B cell (primary cell): Measurements from ENCODE around the gene RNF187. TPM values are rescaled to one million over a fixed set of nuclear protein-coding genes. Genes with fewer than 3 reads are reported as not detected.

Experiments used
- ATAC-seq: fragments of 200-7000 bp; cut with Tn5 transposase; one replicate; pipeline ENCODE4 v1.10.0; 2021; ENCODE audit warnings: low read depth, mild to moderate bottlenecking, moderate number of reproducible peaks, moderate library complexity
- CTCF ChIA-PET: fragments of 350-600 bp; sonication (Branson Sonifier 250); formaldehyde crosslinking; loops from one replicate; lab custom pipeline; 2021; ENCODE audit warnings: antibody characterized with exemption, inconsistent platforms; lab: Charles Lee
- POLR2A ChIA-PET: fragments of 350-600 bp; sonication (Branson Sonifier 250); formaldehyde crosslinking; loops from one replicate; lab custom pipeline; 2021; ENCODE audit warnings: antibody characterized with exemption; lab: Charles Lee
- DNase-seq: peaks from one replicate; pipeline ENCODE4 v3.0.0; 2013
- H2AFZ ChIP-seq: 2 replicates; pipeline ENCODE4 v1.6.1; 2012; ENCODE audit warnings: mild to moderate bottlenecking, low read depth, low read length; ENCODE audit not compliant: insufficient read depth, poor library complexity, severe bottlenecking
- H3K27ac ChIP-seq, 2 donors: 1 replicate in 1 of 2; 2 replicates in 1 of 2; pipeline ENCODE4 v1.5.1; 2012 to 2013; ENCODE audit warnings: low read length in 2 of 2, mild to moderate bottlenecking in 2 of 2, moderate library complexity in 1 of 2
- H3K27me3 ChIP-seq, 4 experiments: fragments of 200-600 bp in 1 of 4; sonication (generic) in 1 of 4; replicated peaks in 1 of 4; 1 replicate in 2 of 4; 2 replicates in 2 of 4; pipeline versions ENCODE4 v1.6.1 to v1.7.0; 2013 to 2016; ENCODE audit warnings: low read length in 3 of 4, mild to moderate bottlenecking in 2 of 4, mixed read lengths in 1 of 4, moderate library complexity in 1 of 4; ENCODE audit not compliant: insufficient read depth in 4 of 4, control insufficient read depth in 3 of 4; ENCODE audit errors: control extremely low read depth in 1 of 4
- H3K36me3 ChIP-seq, 2 experiments: replicated peaks in 1 of 2; 1 replicate in 1 of 2; 2 replicates in 1 of 2; pipeline versions ENCODE4 v1.6.1 to v1.7.1; 2013; ENCODE audit warnings: low read length in 1 of 2; ENCODE audit not compliant: insufficient read depth in 2 of 2, control insufficient read depth in 1 of 2; ENCODE audit errors: control extremely low read depth in 1 of 2, extremely low read depth in 1 of 2
- H3K4me1 ChIP-seq, 2 donors: fragments of 200-600 bp in 1 of 2; sonication (generic) in 1 of 2; 1 replicate in 1 of 2; 2 replicates in 1 of 2; pipeline versions ENCODE4 v1.5.1 to v1.6.1; 2013 to 2017; ENCODE audit warnings: low read length in 2 of 2; ENCODE audit not compliant: control insufficient read depth in 2 of 2, insufficient read depth in 2 of 2
- H3K4me2 ChIP-seq: replicated peaks from 2 replicates; pipeline ENCODE3; 2012; ENCODE audit warnings: mild to moderate bottlenecking, low read depth, low read length; ENCODE audit not compliant: poor library complexity, severe bottlenecking
- H3K4me3 ChIP-seq, 5 experiments: fragments of 200-600 bp in 1 of 5; sonication (generic) in 1 of 5; 1 replicate in 3 of 5; 2 replicates in 2 of 5; pipeline versions ENCODE4 v1.5.1 to v1.7.0; 2011 to 2016; ENCODE audit warnings: low read length in 4 of 5, mild to moderate bottlenecking in 4 of 5, low read depth in 2 of 5, control low read depth in 1 of 5, moderate library complexity in 1 of 5; ENCODE audit not compliant: insufficient read depth in 1 of 5; ENCODE audit errors: control extremely low read depth in 1 of 5, extremely low read depth in 1 of 5
- H3K79me2 ChIP-seq: fragments of 200-600 bp; sonication (generic); one replicate; pipeline ENCODE4 v1.6.0; 2016; ENCODE audit warnings: low read length; ENCODE audit not compliant: control insufficient read depth, insufficient read depth
- H3K9ac ChIP-seq: fragments of 200-600 bp; sonication (generic); 2 replicates; pipeline ENCODE4 v1.6.1; 2017; ENCODE audit warnings: mild to moderate bottlenecking, low read length, moderate library complexity
- H3K9me3 ChIP-seq, 3 donors: one replicate each; pipeline versions ENCODE4 v1.6.1 to v1.7.1; 2013; ENCODE audit warnings: low read length in 2 of 3; ENCODE audit not compliant: control insufficient read depth in 2 of 3, insufficient read depth in 1 of 3; ENCODE audit errors: control extremely low read depth in 1 of 3
- H4K20me1 ChIP-seq: 2 replicates; pipeline ENCODE4 v1.6.0; 2012; ENCODE audit warnings: mild to moderate bottlenecking, low read length; ENCODE audit not compliant: insufficient read depth, control insufficient read depth, poor library complexity, severe bottlenecking
- H3K27ac Mint-ChIP-seq: one replicate; pipeline ENCODE4 v1.8.0; 2021; ENCODE audit warnings: mixed read lengths
- H3K27me3 Mint-ChIP-seq: one replicate; pipeline ENCODE4 v1.8.0; 2021; ENCODE audit warnings: mixed read lengths
- H3K4me1 Mint-ChIP-seq: one replicate; pipeline ENCODE4 v1.8.0; 2021; ENCODE audit warnings: mixed read lengths
- H3K4me3 Mint-ChIP-seq: one replicate; pipeline ENCODE4 v1.8.0; 2021; ENCODE audit warnings: mixed read lengths
- H3K9me3 Mint-ChIP-seq: one replicate; pipeline ENCODE4 v1.8.0; 2022; ENCODE audit warnings: mixed read lengths; ENCODE audit not compliant: insufficient read depth
- CTCF ChIP-seq: fragments of 200-600 bp; IDR thresholded peaks from one replicate; pipeline ENCODE4 v1.8.0; 2022; ENCODE audit warnings: antibody characterized with exemption, mild to moderate bottlenecking
- EZH2 ChIP-seq: IDR thresholded peaks from 2 replicates; pipeline ENCODE4 v1.6.1; 2012; ENCODE audit warnings: borderline replicate concordance, low read depth, mild to moderate bottlenecking, moderate library complexity, low read length; ENCODE audit not compliant: insufficient read depth, poor library complexity, severe bottlenecking
- WGBS: methylation state at CpG from one replicate; pipeline ENCODE4 v1.1.5; 2013; ENCODE audit warnings: missing lambda C conversion rate; ENCODE audit not compliant: insufficient coverage; 5-methylcytosine and 5-hydroxymethylcytosine counted together
- intact Hi-C: fragments of 100-400 bp; cut with micrococcal nuclease; formaldehyde crosslinking; loops from one replicate; pipeline ENCODE4 v1.10.0; 2022
- polyA plus RNA-seq: library from polyadenylated mRNA; depleted of rRNA; stranded (reverse); fragments of >200 nt; gene quantifications from 2 replicates; pipeline ENCODE4 v1.2.3, GENCODE V29; 2012
- total RNA-seq, 2 donors: library from RNA; stranded (reverse); fragments of 120-200 nt in 1 of 2; gene quantifications; 1 replicate in 1 of 2; 2 replicates in 1 of 2; pipeline versions ENCODE4 v1.2.3 to v1.2.4, GENCODE V29; 2013 to 2022

The RNF187 gene
- total and polyA plus RNA-seq, 2 donors (not counting 1 experiment from before 2014, with no cell fraction given): 25.5 to 67.3 TPM

- no peak overlapping the region for H3K27ac Mint-ChIP-seq
- Histone ChIP-seq H3K4me1 (no peaks in the 10 kb centered on the region), H4K20me1 (no peaks in the 10 kb centered on the region), H3K27ac (no peak overlapping the region), H3K4me2 (no peak overlapping the region), H3K4me3 (no peak overlapping the region), H3K9ac (no peak overlapping the region), H3K9me3 (peaks cover 0 to 10% (median 5%) of the 10 kb centered on the region in 3 donors), H3K79me2 (no peaks in the 10 kb centered on the region), H3K36me3 (no peaks in the 10 kb centered on the region), H2AFZ (no peak overlapping the region), H3K27me3 (peaks cover 0 to 2% (median 0%) of the 10 kb centered on the region in 4 experiments)
- ATAC-seq (no peak), DNase-seq (no peak)
- ChIA-PET CTCF (no interaction called here), POLR2A (no interaction called here)
- no peak overlapping the region for H3K4me3 Mint-ChIP-seq
- H3K9me3 Mint-ChIP-seq: peaks cover 12% of the 10 kb centered on the region
- no peaks in the 10 kb centered on the region for H3K4me1 Mint-ChIP-seq
- 65% methylated on average over 3 of the region's 3 CpGs for WGBS
- intact Hi-C loops: no loop called here
- no peak for TF ChIP-seq CTCF
- TF ChIP-seq EZH2: no peak
- peaks cover 45% of the 10 kb centered on the region for H3K27me3 Mint-ChIP-seq
Measured at GRCh38 chr1:228538831-228539230, 51.6 kb downstream of the RNF187 start.

GRCh38 chr1:228540161-228540917, 53.2 kb downstream of the RNF187 start:
- Histone ChIP-seq H3K4me2 (no peak overlapping the region), H3K4me1 (no peaks in the 10 kb centered on the region), H2AFZ (no peak overlapping the region), H3K79me2 (no peaks in the 10 kb centered on the region), H3K36me3 (no peaks in the 10 kb centered on the region), H3K4me3 (no peak overlapping the region), H3K27ac (no peak overlapping the region), H3K9ac (no peak overlapping the region), H3K9me3 (peaks cover 0 to 10% (median 5%) of the 10 kb centered on the region in 3 donors), H3K27me3 (peaks cover 0 to 2% (median 1%) of the 10 kb centered on the region in 4 experiments), H4K20me1 (no peaks in the 10 kb centered on the region)
- TF ChIP-seq EZH2 (no peak), CTCF (no peak)
- POLR2A ChIA-PET: no interaction called here
- H3K4me1 Mint-ChIP-seq: no peaks in the 10 kb centered on the region
- CTCF ChIA-PET: no interaction called here
- 66% methylated on average over 7 of the region's 9 CpGs for WGBS
- intact Hi-C loops: no loop called here
- H3K4me3 Mint-ChIP-seq: no peak overlapping the region
- no peak overlapping the region for H3K27ac Mint-ChIP-seq
- peaks cover 12% of the 10 kb centered on the region for H3K9me3 Mint-ChIP-seq
- DNase-seq: no peak
- peaks cover 40% of the 10 kb centered on the region for H3K27me3 Mint-ChIP-seq
- ATAC-seq: no peak
